HL-60 (cell line): ENCODE data around the gene FGF23.

Source experiments
- DNase-seq, 2 experiments: peaks; one replicate each; pipeline ENCODE4 v3.0.0-alpha.2; 2010 to 2020; ENCODE audit warnings: low read depth in 1 of 2, low spot score in 1 of 2
- H3K27ac ChIP-seq: fragments of 250-450 bp; sonication (Bioruptor Pico); replicated peaks from 2 replicates; pipeline ENCODE4 v1.5.1; 2020; ENCODE audit warnings: mild to moderate bottlenecking, moderate library complexity
- H3K27me3 ChIP-seq: fragments of 250-450 bp; sonication (Bioruptor Pico); 2 replicates; pipeline ENCODE4 v1.5.1; 2021; ENCODE audit warnings: mild to moderate bottlenecking, moderate library complexity; ENCODE audit not compliant: insufficient read depth, poor library complexity, severe bottlenecking
- H3K4me3 ChIP-seq: replicated peaks from 2 replicates; pipeline ENCODE4 v1.5.1; 2011; ENCODE audit warnings: mild to moderate bottlenecking, control low read depth, low read length; ENCODE audit not compliant: insufficient read depth
- GABPA ChIP-seq: IDR thresholded peaks from 2 replicates; pipeline ENCODE4 v1.6.1; 2012; ENCODE audit warnings: low read depth
- POLR2AphosphoS5 ChIP-seq: IDR thresholded peaks from 2 replicates; pipeline ENCODE4 v1.6.1; 2012; ENCODE audit warnings: low read depth
- REST ChIP-seq: IDR thresholded peaks from 2 replicates; pipeline ENCODE4 v1.6.1; 2012; ENCODE audit warnings: low read depth; ENCODE audit not compliant: insufficient replicate concordance
- SPI1 ChIP-seq: IDR thresholded peaks from 2 replicates; pipeline ENCODE4 v1.6.1; 2012; ENCODE audit warnings: low read depth, mild to moderate bottlenecking, borderline replicate concordance
- long read RNA-seq: library from polyadenylated mRNA; unstranded; transcript quantifications from one replicate; pipeline ENCODE4 v2.0.0, GENCODE V29; 2020
- TF ChIP-seq, protein P1 (sequence below): IDR thresholded peaks from one replicate; pipeline ENCODE4 v1.5.1; 2011; ENCODE audit warnings: low read length, control low read depth, inconsistent platforms; ENCODE audit not compliant: insufficient read depth

The FGF23 gene
- long read RNA-seq = 0 reads

DNA sequence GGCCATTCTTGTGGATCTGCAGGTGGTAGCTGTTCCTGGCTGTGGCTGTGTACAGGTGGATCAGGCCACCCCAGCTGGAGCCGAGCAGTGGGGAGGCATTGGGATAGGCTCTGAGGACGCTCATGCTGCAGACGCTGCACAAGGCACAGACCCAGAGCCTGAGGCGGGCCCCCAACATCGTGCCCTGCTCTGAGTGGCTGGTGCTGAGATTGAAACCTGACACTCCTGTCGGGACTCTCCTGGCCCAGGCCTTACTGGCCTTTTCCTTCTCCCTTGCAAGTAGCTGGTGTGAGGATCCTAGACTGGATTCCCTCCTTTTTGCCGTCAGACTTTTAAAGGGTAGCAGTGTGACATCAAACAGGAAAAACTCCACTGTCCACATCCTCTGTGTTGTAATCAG lies at the start of gene FGF23:
Gene FGF23, minus strand, starts transcription at position 308 of the 400 bp plus-strand sequence. Its CDS starts 130 bp downstream, at position 178.
- TF ChIP-seq SPI1 (no peak), REST (no peak), GABPA (no peak), POLR2AphosphoS5 (no peak)
- TF ChIP-seq, protein P1, sequence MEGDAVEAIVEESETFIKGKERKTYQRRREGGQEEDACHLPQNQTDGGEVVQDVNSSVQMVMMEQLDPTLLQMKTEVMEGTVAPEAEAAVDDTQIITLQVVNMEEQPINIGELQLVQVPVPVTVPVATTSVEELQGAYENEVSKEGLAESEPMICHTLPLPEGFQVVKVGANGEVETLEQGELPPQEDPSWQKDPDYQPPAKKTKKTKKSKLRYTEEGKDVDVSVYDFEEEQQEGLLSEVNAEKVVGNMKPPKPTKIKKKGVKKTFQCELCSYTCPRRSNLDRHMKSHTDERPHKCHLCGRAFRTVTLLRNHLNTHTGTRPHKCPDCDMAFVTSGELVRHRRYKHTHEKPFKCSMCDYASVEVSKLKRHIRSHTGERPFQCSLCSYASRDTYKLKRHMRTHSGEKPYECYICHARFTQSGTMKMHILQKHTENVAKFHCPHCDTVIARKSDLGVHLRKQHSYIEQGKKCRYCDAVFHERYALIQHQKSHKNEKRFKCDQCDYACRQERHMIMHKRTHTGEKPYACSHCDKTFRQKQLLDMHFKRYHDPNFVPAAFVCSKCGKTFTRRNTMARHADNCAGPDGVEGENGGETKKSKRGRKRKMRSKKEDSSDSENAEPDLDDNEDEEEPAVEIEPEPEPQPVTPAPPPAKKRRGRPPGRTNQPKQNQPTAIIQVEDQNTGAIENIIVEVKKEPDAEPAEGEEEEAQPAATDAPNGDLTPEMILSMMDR = no peak
- no peak for DNase-seq
- no peak within 1 kb of the TSS for H3K27ac ChIP-seq
- H3K27me3 ChIP-seq = peaks cover 22% of the 10 kb centered on the region
- H3K4me3 ChIP-seq = no peak within 1 kb of the TSS

GRCh38 chr12:4424422-4424821 lies 44.9 kb upstream of the FGF23 start:
- TF ChIP-seq SPI1 (no peak), REST (no peak), GABPA (no peak), POLR2AphosphoS5 (no peak)
- TF ChIP-seq, protein P1 = no peak
- no peaks in the 10 kb centered on the region for H3K27me3 ChIP-seq
- H3K27ac ChIP-seq = no peak overlapping the region
- no peak for DNase-seq
- H3K4me3 ChIP-seq = no peak overlapping the region

- no peaks in the 10 kb centered on the region for H3K27me3 ChIP-seq
- no peak overlapping the region for H3K27ac ChIP-seq
- DNase-seq = no peak
- TF ChIP-seq POLR2AphosphoS5 = no peak
- TF ChIP-seq REST = no peak
- TF ChIP-seq, protein P1 = no peak
- TF ChIP-seq SPI1 = no peak
- TF ChIP-seq GABPA = no peak
- H3K4me3 ChIP-seq = no peak overlapping the region
These were observed 44.1 kb upstream of the FGF23 start for GRCh38 chr12:4423528-4424195.
